Thyroid gland (tissue), 4 donors: Measurements from ENCODE around the gene INPP5A.

Experiments
- CTCF ChIP-seq, 6 experiments: fragments of 200-600 bp in 3 of 6; fragments of 450-650 bp in 3 of 6; sonication (generic) in 3 of 6; IDR thresholded peaks; one replicate each; pipeline ENCODE4 v1.5.1; 2016 to 2019; ENCODE audit warnings: antibody characterized with exemption in 6 of 6, mild to moderate bottlenecking in 2 of 6, inconsistent platforms in 1 of 6, moderate library complexity in 1 of 6
- POLR2A ChIP-seq, 2 donors: fragments of 450-650 bp; IDR thresholded peaks; one replicate each; pipeline ENCODE4 v1.6.1; 2017; ENCODE audit warnings: antibody characterized with exemption in 2 of 2, mild to moderate bottlenecking in 2 of 2, moderate library complexity in 1 of 2

- TF ChIP-seq CTCF (IDR thresholded peaks at IDR 0.05) = no peak
- TF ChIP-seq POLR2A (IDR thresholded peaks at IDR 0.05) = no peak
These were observed 162.8 kb downstream of the INPP5A start for GRCh38 chr10:132700156-132701098.
